D721Med (cell line): Measurements from ENCODE around the gene KYAT1.
"Not testable (repeated sequence)": the region's sequence is repeated elsewhere in the genome, so short reads cannot be mapped to it uniquely, and the experiment has no call there.

Source experiments
- DNase-seq: peaks from one replicate; pipeline ENCODE4 v3.0.0; 2011; ENCODE audit warnings: low spot score; ENCODE audit not compliant: insufficient read length
- FAIRE-seq: peaks from 2 replicates; lab custom pipeline; 2011; peaks lifted over from hg19 to GRCh38; lab: Jason Lieb, UNC
- TF ChIP-seq, protein P1 (sequence below): IDR thresholded peaks from 2 replicates; pipeline ENCODE4 v1.5.1; 2012; ENCODE audit warnings: mild to moderate bottlenecking, control low read depth; ENCODE audit not compliant: insufficient read depth; ENCODE audit errors: missing control alignments

KYAT1 gene

DNA sequence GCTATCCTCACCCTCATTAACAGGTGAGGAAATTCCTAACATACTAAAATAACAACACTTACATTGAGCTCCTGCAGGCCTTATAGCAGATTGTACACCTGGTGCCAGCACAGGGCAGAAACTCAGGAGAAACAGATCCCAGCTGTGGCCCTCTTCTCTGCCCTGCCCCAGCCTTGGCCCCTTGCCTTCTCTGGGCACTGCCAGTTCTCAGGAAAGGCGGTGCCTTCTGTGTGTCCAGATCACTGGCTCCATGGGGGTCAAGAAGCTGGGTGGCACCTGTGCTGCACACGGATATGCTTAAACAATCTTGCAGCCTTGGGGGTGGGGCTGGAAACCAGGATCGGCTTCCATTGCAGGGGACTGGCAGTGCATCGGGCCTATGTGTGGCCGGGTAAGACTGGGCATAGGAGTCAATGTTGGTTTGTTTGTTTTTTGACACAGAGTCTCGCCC lies 19.3 kb downstream of the KYAT1 start:
- no peak for FAIRE-seq
- TF ChIP-seq, protein P1, sequence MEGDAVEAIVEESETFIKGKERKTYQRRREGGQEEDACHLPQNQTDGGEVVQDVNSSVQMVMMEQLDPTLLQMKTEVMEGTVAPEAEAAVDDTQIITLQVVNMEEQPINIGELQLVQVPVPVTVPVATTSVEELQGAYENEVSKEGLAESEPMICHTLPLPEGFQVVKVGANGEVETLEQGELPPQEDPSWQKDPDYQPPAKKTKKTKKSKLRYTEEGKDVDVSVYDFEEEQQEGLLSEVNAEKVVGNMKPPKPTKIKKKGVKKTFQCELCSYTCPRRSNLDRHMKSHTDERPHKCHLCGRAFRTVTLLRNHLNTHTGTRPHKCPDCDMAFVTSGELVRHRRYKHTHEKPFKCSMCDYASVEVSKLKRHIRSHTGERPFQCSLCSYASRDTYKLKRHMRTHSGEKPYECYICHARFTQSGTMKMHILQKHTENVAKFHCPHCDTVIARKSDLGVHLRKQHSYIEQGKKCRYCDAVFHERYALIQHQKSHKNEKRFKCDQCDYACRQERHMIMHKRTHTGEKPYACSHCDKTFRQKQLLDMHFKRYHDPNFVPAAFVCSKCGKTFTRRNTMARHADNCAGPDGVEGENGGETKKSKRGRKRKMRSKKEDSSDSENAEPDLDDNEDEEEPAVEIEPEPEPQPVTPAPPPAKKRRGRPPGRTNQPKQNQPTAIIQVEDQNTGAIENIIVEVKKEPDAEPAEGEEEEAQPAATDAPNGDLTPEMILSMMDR: no peak

DNA sequence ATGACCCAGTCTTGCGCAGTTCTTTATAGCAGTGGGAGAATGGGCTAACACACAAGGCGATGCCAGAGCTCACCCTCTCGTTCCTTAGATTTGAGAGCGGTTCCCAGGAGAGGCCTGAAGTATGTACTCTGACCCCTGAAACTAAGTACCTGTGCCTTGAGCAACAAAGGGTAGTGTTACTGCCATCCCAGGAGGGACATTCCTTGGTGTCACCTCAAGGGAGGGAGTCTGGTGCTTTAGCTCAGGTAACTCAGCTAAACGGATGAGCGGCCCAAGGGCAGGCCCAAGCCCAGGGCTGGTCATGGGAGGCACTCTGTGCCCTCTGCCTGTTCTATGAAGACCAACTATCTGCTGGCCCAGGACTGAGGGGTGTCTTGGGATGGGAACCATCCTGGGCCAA lies 20.2 kb downstream of the KYAT1 start:
- TF ChIP-seq, protein P1: no peak
- FAIRE-seq (no peak), DNase-seq (no peak)

More for the DNA sequence above, 19.3 kb downstream of the KYAT1 start:
- no peak for DNase-seq

DNA sequence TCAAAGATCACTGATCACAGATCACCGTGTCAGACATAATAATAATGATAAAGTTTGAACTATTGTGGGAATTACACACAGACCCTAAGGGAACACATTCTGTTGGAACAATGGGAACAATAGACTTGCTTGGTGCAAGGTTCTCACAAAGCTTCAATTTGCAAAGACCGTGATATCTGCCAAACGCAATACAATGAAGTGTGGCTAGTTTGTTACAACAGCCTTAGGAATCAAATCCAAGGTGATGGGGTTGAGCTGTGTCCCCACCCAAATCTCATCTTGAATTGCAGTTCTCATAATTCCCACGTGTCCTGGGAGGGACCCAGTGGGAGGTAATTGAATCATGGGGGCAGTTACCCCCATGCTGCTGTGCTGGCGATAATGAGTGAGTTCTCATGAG lies 20.8 kb downstream of the KYAT1 start:
- DNase-seq (no peak), FAIRE-seq (no peak)
- TF ChIP-seq, protein P1: no peak

DNA sequence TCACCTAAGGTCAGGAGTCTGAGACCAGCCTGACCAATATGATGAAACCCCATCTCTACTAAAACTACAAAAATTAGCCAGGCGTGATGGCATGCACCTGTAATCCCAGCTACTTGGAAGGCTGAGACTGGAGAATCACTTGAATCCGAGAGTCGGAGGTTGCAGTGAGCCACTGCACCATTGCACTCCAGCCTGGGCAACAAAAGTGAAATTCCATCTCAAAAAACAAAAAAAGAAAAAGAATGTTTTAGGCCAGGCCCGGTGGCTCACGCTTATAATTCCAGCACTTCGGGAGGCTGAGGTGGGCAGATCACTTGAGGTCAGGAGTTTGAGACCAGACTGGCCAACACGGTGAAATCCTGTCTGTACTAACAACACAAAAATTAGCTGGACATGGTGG lies 23.3 kb downstream of the KYAT1 start:
- FAIRE-seq, DNase-seq: not testable (repeated sequence)

DNA sequence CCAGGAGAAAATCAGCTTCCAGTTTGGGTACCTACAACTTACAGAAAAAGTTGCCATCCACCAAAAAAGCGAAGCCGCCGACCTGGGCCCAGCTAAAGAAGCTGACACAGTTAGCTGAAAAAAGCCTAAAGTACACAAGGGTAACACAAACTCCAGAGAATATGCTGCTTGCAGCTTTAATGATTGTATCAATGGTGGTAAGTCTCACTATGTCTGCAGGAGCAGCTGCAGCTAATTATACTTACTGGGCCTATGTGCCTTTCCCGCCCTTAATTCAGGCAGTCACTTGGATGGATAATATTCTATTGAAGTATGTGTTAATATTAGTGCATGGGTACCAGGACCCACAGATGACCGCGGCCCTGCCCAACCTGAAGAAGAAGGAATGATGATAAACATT lies 27.3 kb downstream of the KYAT1 start:
- DNase-seq, FAIRE-seq: not testable (repeated sequence)

DNA sequence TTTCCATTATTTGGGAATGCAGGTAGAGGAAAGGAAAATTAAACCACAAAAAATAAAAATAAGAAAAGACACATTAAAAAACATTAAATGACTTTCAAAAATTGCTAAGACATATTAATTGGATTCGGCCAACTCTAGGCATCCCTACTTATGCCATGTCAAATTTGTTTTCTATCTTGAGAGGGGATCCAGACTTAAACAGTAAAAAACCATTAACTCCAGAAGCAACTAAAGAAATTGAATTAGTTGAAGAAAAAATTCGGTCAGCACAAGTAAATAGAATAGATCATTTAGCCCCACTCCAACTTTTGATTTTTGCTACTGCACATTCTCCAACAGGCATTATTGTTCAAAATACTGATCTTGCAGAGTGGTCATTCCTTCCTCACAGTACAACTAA lies 29.1 kb downstream of the KYAT1 start:
- FAIRE-seq, DNase-seq: not testable (repeated sequence)

DNA sequence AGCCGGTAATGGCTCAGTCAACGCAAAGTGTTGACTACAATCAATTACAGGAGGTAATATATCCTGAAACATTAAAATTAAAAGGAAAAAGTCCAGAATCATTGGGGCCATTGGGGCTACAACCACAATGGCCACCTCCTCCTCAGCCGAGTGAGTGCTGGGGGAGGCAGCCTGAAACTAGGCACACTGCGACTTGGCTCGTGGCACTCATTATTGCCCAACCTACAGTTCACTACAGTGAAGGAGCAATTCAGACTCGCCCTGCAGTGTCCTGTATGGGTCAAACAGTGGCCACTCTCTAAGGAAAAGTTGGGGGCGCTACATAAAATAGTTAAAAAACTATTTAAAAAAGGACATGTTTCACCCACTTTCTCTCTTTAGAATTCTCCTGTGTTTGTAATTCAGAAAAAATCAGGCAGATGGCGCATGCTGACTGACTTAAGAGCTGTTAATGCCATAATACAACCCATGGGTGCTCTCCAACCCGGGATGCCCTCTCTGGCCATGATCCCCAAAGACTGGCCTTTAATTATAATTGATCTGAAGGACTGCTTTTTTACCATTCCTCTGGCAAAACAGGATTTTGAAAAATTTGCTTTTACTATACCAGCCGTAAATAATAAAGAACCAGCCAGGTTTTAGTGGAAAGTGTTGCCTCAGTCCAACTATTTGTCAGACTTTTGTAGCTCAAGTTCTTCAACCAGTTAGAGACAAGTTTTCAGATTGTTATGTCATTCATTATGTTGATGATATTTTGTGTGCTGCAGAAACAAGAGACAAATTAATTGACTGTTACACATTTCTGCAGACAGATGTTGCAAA lies 29.8 kb downstream of the KYAT1 start:
- TF ChIP-seq, protein P1: peak; percentile 58
- DNase-seq, FAIRE-seq: not testable (repeated sequence)

DNA sequence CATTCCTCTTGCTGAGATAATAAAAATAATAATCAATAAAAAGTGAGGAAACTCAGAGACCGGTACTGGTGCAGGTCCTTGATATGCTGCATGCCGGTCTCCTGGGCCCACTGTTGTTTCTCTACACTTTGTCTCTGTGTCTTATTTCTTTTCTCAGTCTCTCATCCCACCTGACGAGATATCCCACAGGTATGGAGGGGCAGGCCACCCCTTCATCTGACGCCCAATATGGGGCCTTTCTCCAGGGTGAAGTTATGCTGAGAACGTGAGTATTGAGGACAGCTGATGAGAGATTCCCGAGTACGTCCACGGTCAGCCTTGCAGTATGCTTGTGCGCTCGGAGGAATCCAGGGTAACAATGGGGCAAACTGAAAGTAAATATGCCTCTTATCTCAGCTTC lies 30.7 kb downstream of the KYAT1 start:
- not testable (repeated sequence) for FAIRE-seq

DNA sequence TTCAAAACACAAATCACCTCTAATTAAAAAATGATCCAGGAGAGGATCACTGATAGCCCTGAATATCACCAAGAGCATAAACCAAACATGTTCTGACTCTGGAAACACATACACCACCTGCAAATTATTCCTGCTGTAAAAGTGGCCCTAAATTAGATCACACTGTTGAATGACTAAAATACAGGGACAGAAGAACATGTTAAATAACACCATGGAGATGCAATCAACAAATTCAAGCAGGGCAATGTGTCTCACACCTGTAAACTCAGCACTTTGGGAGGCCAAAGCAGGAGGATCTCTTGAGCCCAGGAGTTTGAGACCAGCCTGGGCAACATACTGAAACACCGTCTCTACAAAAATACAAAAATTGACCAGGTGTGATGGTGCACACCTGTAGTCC lies 33.9 kb downstream of the KYAT1 start:
- no peak for DNase-seq

More for the DNA sequence above, 30.7 kb downstream of the KYAT1 start:
- DNase-seq: not testable (repeated sequence)

More for the DNA sequence above, 33.9 kb downstream of the KYAT1 start:
- TF ChIP-seq, protein P1: no peak
- FAIRE-seq: no peak
